GM18505 (cell line): Measurements from ENCODE around the gene TEX22.

Experiments
- ATAC-seq: cut with Tn5 transposase; IDR thresholded peaks from one replicate; pipeline ENCODE4 v1.9.1; 2021; ENCODE audit not compliant: unreplicated experiment
- POLR2A ChIP-seq: IDR thresholded peaks from 4 replicates; pipeline ENCODE4 v1.6.1; 2011; ENCODE audit warnings: borderline replicate concordance; ENCODE audit not compliant: insufficient read depth, insufficient read length; ENCODE audit errors: extremely low read depth

Gene TEX22

GRCh38 chr14:105418269-105419194 is 20.2 kb downstream of the TEX22 start:
- no peak for TF ChIP-seq POLR2A
- ATAC-seq = no peak

GRCh38 chr14:105419195-105420091 is 21.1 kb downstream of the TEX22 start, which contains the start of gene MTA1:
MTA1 (plus strand) TSS chr14:105419827; CDS start chr14:105420036, 209 bp downstream.
- ATAC-seq = no peak

GRCh38 chr14:105420101-105420973 is 22.0 kb downstream of the TEX22 start:
- no peak for ATAC-seq
- TF ChIP-seq POLR2A = no peak

More at GRCh38 chr14:105419195-105420091, 21.1 kb downstream of the TEX22 start, which contains the start of gene MTA1:
- TF ChIP-seq POLR2A = peak; percentile 42

GRCh38 chr14:105420974-105421674 is 22.8 kb downstream of the TEX22 start:
- TF ChIP-seq POLR2A = no peak
- no peak for ATAC-seq

- no peak for TF ChIP-seq POLR2A
- ATAC-seq = no peak
Observed at GRCh38 chr14:105421723-105422615, 23.6 kb downstream of the TEX22 start.

GRCh38 chr14:105422695-105423487 is 24.6 kb downstream of the TEX22 start:
- ATAC-seq = no peak
- TF ChIP-seq POLR2A = no peak

- ATAC-seq = no peak
- no peak for TF ChIP-seq POLR2A
Observed at GRCh38 chr14:105423488-105424195, 25.3 kb downstream of the TEX22 start.

- no peak for ATAC-seq
Observed at GRCh38 chr14:105424861-105425260, 26.5 kb downstream of the TEX22 start.

GRCh38 chr14:105425823-105426247 is 27.5 kb downstream of the TEX22 start:
- no peak for TF ChIP-seq POLR2A
- ATAC-seq = no peak

More at GRCh38 chr14:105424861-105425260, 26.5 kb downstream of the TEX22 start:
- TF ChIP-seq POLR2A = no peak
